H9 (cell line): ENCODE measurements around the gene PDE3A. TPM values are rescaled to one million over a fixed set of nuclear protein-coding genes. Genes with fewer than 3 reads are reported as not detected.

Source experiments
- DNase-seq: peaks from one replicate; pipeline ENCODE4 v3.0.0-alpha.2; 2017
- H2AFZ ChIP-seq: one replicate; pipeline ENCODE4 v1.6.1; 2013; ENCODE audit warnings: mild to moderate bottlenecking, low read length, control low read depth, moderate library complexity
- H2AK5ac ChIP-seq: 2 replicates; pipeline ENCODE4 v1.6.1; 2013; ENCODE audit warnings: low read length, control low read depth, mixed read lengths; ENCODE audit not compliant: insufficient read length
- H2BK120ac ChIP-seq: one replicate; pipeline ENCODE4 v1.6.1; 2013; ENCODE audit warnings: low read depth, mild to moderate bottlenecking, low read length, control low read depth, inconsistent platforms; ENCODE audit not compliant: poor library complexity, severe bottlenecking
- H2BK12ac ChIP-seq: 2 replicates; pipeline ENCODE4 v1.6.1; 2013; ENCODE audit warnings: low read length, control low read depth, mixed read lengths, low read depth; ENCODE audit not compliant: insufficient read length
- H2BK15ac ChIP-seq: 2 replicates; pipeline ENCODE4 v1.6.1; 2013; ENCODE audit warnings: low read depth, low read length, control low read depth
- H2BK20ac ChIP-seq: one replicate; pipeline ENCODE4 v1.6.1; 2013; ENCODE audit warnings: low read depth, mild to moderate bottlenecking, low read length, control low read depth, inconsistent platforms; ENCODE audit not compliant: poor library complexity, severe bottlenecking
- H2BK5ac ChIP-seq: 2 replicates; pipeline ENCODE4 v1.6.1; 2013; ENCODE audit warnings: low read length, control low read depth, mixed read lengths; ENCODE audit not compliant: insufficient read length
- H3K14ac ChIP-seq: 2 replicates; pipeline ENCODE4 v1.6.1; 2013; ENCODE audit warnings: low read length, control low read depth; ENCODE audit not compliant: insufficient read depth
- H3K18ac ChIP-seq: 2 replicates; pipeline ENCODE4 v1.6.1; 2013; ENCODE audit warnings: low read depth, mild to moderate bottlenecking, mixed read lengths, low read length, control low read depth; ENCODE audit not compliant: insufficient read length
- H3K23ac ChIP-seq: 2 replicates; pipeline ENCODE4 v1.6.1; 2013; ENCODE audit warnings: low read length, control low read depth, mixed read lengths, low read depth; ENCODE audit not compliant: insufficient read length
- H3K23me2 ChIP-seq: 2 replicates; pipeline ENCODE4 v1.6.1; 2013; ENCODE audit warnings: low read depth, mild to moderate bottlenecking, mixed read lengths, low read length, control low read depth; ENCODE audit not compliant: insufficient read length, poor library complexity, severe bottlenecking
- H3K27ac ChIP-seq: 2 replicates; pipeline ENCODE4 v1.5.1; 2013; ENCODE audit warnings: low read length, control low read depth, mixed read lengths, low read depth; ENCODE audit not compliant: insufficient read length
- H3K27me3 ChIP-seq: 2 replicates; pipeline ENCODE4 v1.6.1; 2013; ENCODE audit warnings: low read length, control low read depth, inconsistent platforms; ENCODE audit not compliant: insufficient read depth
- H3K4ac ChIP-seq: 2 replicates; pipeline ENCODE4 v1.6.1; 2013; ENCODE audit warnings: low read depth, mild to moderate bottlenecking, control low read depth, inconsistent platforms, low read length, moderate library complexity
- H3K4me1 ChIP-seq: 2 replicates; pipeline ENCODE4 v1.6.1; 2013; ENCODE audit warnings: low read length, control low read depth, inconsistent platforms; ENCODE audit not compliant: insufficient read depth
- H3K4me2 ChIP-seq: 2 replicates; pipeline ENCODE4 v1.6.1; 2013; ENCODE audit warnings: low read length, control low read depth, mixed read lengths; ENCODE audit not compliant: insufficient read length, insufficient read depth
- H3K56ac ChIP-seq: 2 replicates; pipeline ENCODE4 v1.6.1; 2013; ENCODE audit warnings: low read depth, mild to moderate bottlenecking, mixed read lengths, low read length, control low read depth; ENCODE audit not compliant: insufficient read length
- H3K79me1 ChIP-seq: 2 replicates; pipeline ENCODE4 v1.6.1; 2013; ENCODE audit warnings: low read depth, mild to moderate bottlenecking, moderate library complexity, low read length, control low read depth, inconsistent platforms; ENCODE audit not compliant: insufficient read depth, poor library complexity, severe bottlenecking
- H3K79me2 ChIP-seq: 2 replicates; pipeline ENCODE4 v1.6.1; 2013; ENCODE audit warnings: low read length, control low read depth, inconsistent platforms; ENCODE audit not compliant: insufficient read depth
- H3K9ac ChIP-seq: 2 replicates; pipeline ENCODE4 v1.6.1; 2013; ENCODE audit warnings: low read length, control low read depth, mixed read lengths; ENCODE audit not compliant: insufficient read length; ENCODE audit errors: extremely low read depth
- H3K9me3 ChIP-seq: one replicate; pipeline ENCODE4 v1.6.1; 2013; ENCODE audit warnings: low read depth, low read length, inconsistent platforms; ENCODE audit not compliant: control insufficient read depth
- H3T11ph ChIP-seq: one replicate; pipeline ENCODE4 v1.6.1; 2013; ENCODE audit warnings: mild to moderate bottlenecking, low read length, control low read depth, inconsistent platforms
- H4K20me1 ChIP-seq: one replicate; pipeline ENCODE4 v1.6.1; 2013; ENCODE audit not compliant: control insufficient read depth, insufficient read length, insufficient read depth
- H4K5ac ChIP-seq: 2 replicates; pipeline ENCODE4 v1.6.1; 2013; ENCODE audit warnings: low read depth, mild to moderate bottlenecking, mixed read lengths, low read length, control low read depth; ENCODE audit not compliant: insufficient read length
- H4K8ac ChIP-seq: replicated peaks from 2 replicates; pipeline ENCODE4 v1.6.1; 2013; ENCODE audit warnings: low read length, control low read depth, mixed read lengths, low read depth; ENCODE audit not compliant: insufficient read length
- H4K91ac ChIP-seq: 2 replicates; pipeline ENCODE4 v1.6.1; 2013; ENCODE audit warnings: low read depth, mild to moderate bottlenecking, moderate library complexity, mixed read lengths, low read length, control low read depth; ENCODE audit not compliant: insufficient read length
- H3K27ac Mint-ChIP-seq, 3 experiments: 2 replicates in 2 of 3; 3 replicates in 1 of 3; pipeline ENCODE4 v1.8.0; 2020 to 2021; ENCODE audit warnings: mixed read lengths in 3 of 3, mild to moderate bottlenecking in 1 of 3, moderate library complexity in 1 of 3
- H3K27me3 Mint-ChIP-seq: 2 replicates; pipeline ENCODE4 v1.8.0; 2021; ENCODE audit warnings: low read depth, mild to moderate bottlenecking, moderate library complexity, mixed read lengths
- H3K36me3 Mint-ChIP-seq, 3 experiments: 2 replicates in 2 of 3; 3 replicates in 1 of 3; pipeline ENCODE4 v1.8.0; 2020 to 2021; ENCODE audit warnings: low read depth in 3 of 3, mixed read lengths in 3 of 3; ENCODE audit not compliant: insufficient read depth in 1 of 3
- H3K4me1 Mint-ChIP-seq, 2 experiments: 2 replicates each; pipeline ENCODE4 v1.8.0; 2020; ENCODE audit warnings: mixed read lengths in 2 of 2
- H3K4me3 Mint-ChIP-seq, 2 experiments: 2 replicates in 1 of 2; 3 replicates in 1 of 2; pipeline ENCODE4 v1.8.0; 2020 to 2021; ENCODE audit warnings: mild to moderate bottlenecking in 2 of 2, mixed read lengths in 2 of 2, moderate library complexity in 1 of 2
- H3K9me3 Mint-ChIP-seq, 2 experiments: 2 replicates in 1 of 2; 3 replicates in 1 of 2; pipeline ENCODE4 v1.8.0; 2020; ENCODE audit warnings: mild to moderate bottlenecking in 2 of 2, mixed read lengths in 2 of 2, moderate library complexity in 1 of 2
- WGBS: extraction: QIAGEN DNeasy Blood & Tissue Kit; methylation state at CpG from one replicate; pipeline ENCODE4 v1.1.7; 2013; ENCODE audit warnings: missing lambda C conversion rate, low lambda C conversion rate, mixed read lengths; ENCODE audit not compliant: insufficient read length; ENCODE audit errors: extremely low coverage; 5-methylcytosine and 5-hydroxymethylcytosine counted together
- total RNA-seq: library from RNA; stranded (reverse); gene quantifications from 2 replicates; pipeline ENCODE4 v1.2.1, GENCODE V29; 2021
- TF ChIP-seq, protein P1 (sequence below): fragments of 200-600 bp; sonication (generic); conservative IDR thresholded peaks from 3 replicates; pipeline ENCODE4 v1.8.0; 2021; ENCODE audit warnings: antibody characterized with exemption, mild to moderate bottlenecking

Gene PDE3A
- total RNA-seq, 1 experiment from 2014 or later: 3.0 TPM

DNA sequence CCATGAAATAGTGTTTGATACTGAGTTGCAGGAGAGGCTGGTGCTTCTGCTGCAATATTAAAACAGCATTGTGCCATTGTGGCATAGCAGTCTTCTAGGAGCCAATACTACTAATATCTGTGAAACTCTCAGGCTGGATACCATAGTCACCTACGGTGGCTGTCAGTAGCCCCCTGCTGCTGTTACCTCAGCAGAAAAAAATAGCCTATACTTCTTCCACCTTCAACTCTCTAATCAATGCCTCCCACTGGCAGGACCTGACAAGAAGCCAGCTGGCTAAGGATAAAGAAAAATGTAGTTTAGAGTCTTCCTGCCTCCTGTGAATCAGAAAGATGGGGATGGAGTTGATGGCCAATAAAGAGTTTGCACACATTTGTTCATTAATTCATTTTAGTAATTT lies 91.6 kb downstream of the PDE3A start:
- no peak overlapping the region for H3K27ac Mint-ChIP-seq
- no peak overlapping the region for H2BK12ac ChIP-seq
- H3K4me1 Mint-ChIP-seq: peaks cover 14 to 20% of the 10 kb centered on the region in 2 experiments
- H3K18ac ChIP-seq: no peak overlapping the region
- H2BK5ac ChIP-seq: no peak overlapping the region
- no peaks in the 10 kb centered on the region for H3K23me2 ChIP-seq
- H3K9ac ChIP-seq: no peak overlapping the region
- H2AFZ ChIP-seq: no peak overlapping the region
- no peak overlapping the region for H3K4me2 ChIP-seq
- H3K4me3 Mint-ChIP-seq: no peak overlapping the region
- no peaks in the 10 kb centered on the region for H3K9me3 ChIP-seq
- H3K79me2 ChIP-seq: no peaks in the 10 kb centered on the region
- no peak overlapping the region for H4K8ac ChIP-seq
- H3K27ac ChIP-seq: no peak overlapping the region
- H3K4ac ChIP-seq: no peak overlapping the region
- no peak overlapping the region for H3K56ac ChIP-seq
- H3K23ac ChIP-seq: no peak overlapping the region
- no peaks in the 10 kb centered on the region for H3K27me3 Mint-ChIP-seq
- H3K4me1 ChIP-seq: no peaks in the 10 kb centered on the region
- no peaks in the 10 kb centered on the region for H3K27me3 ChIP-seq
- H3T11ph ChIP-seq: no peak overlapping the region
- TF ChIP-seq, protein P1, sequence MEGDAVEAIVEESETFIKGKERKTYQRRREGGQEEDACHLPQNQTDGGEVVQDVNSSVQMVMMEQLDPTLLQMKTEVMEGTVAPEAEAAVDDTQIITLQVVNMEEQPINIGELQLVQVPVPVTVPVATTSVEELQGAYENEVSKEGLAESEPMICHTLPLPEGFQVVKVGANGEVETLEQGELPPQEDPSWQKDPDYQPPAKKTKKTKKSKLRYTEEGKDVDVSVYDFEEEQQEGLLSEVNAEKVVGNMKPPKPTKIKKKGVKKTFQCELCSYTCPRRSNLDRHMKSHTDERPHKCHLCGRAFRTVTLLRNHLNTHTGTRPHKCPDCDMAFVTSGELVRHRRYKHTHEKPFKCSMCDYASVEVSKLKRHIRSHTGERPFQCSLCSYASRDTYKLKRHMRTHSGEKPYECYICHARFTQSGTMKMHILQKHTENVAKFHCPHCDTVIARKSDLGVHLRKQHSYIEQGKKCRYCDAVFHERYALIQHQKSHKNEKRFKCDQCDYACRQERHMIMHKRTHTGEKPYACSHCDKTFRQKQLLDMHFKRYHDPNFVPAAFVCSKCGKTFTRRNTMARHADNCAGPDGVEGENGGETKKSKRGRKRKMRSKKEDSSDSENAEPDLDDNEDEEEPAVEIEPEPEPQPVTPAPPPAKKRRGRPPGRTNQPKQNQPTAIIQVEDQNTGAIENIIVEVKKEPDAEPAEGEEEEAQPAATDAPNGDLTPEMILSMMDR: no peak
- no peak overlapping the region for H2AK5ac ChIP-seq
- no peaks in the 10 kb centered on the region for H3K79me1 ChIP-seq
- no CpG with 5 or more reads among the region's 1 CpG for WGBS
- no peak overlapping the region for H4K5ac ChIP-seq
- no peak overlapping the region for H2BK15ac ChIP-seq
- H3K14ac ChIP-seq: no peak overlapping the region
- H4K91ac ChIP-seq: no peak overlapping the region
- H3K36me3 Mint-ChIP-seq: no peaks in the 10 kb centered on the region
- H2BK20ac ChIP-seq: no peak overlapping the region
- H4K20me1 ChIP-seq: no peaks in the 10 kb centered on the region
- DNase-seq: no peak
- no peaks in the 10 kb centered on the region for H3K9me3 Mint-ChIP-seq
- no peak overlapping the region for H2BK120ac ChIP-seq
